IMR-90 (cell line): ENCODE data around the gene FAM124B. TPM values are rescaled to one million over a fixed set of nuclear protein-coding genes. Genes with fewer than 3 reads are reported as not detected.

Experiments used
- ATAC-seq: fragments of 200-7000 bp; cut with Tn5 transposase; 2 replicates; pipeline ENCODE4 v1.9.1; 2020; ENCODE audit warnings: low read depth, mild to moderate bottlenecking, moderate library complexity
- BruUV-seq: library from RNA; stranded (reverse); fragments of 400-500 nt; replicated peaks from 2 replicates; lab custom pipeline; 2021; lab: Mats Ljungman, UMichigan
- CTCF ChIA-PET: fragments of 300-600 bp; formaldehyde crosslinking; extraction: SDS; loops from one replicate; lab custom pipeline; 2021; ENCODE audit warnings: antibody characterized with exemption; lab: Yijun Ruan, JAX
- POLR2A ChIA-PET: fragments of 300-600 bp; sonication (Branson Sonifier 250); formaldehyde crosslinking; loops from one replicate; lab custom pipeline; 2022; ENCODE audit warnings: antibody characterized with exemption; ENCODE audit not compliant: unreplicated experiment; lab: Charles Lee
- DNase-seq: peaks from one replicate; pipeline ENCODE4 v3.0.0; 2013
- H2AFZ ChIP-seq: replicated peaks from 2 replicates; pipeline ENCODE3; 2013; ENCODE audit warnings: low read length, mild to moderate bottlenecking; ENCODE audit not compliant: poor library complexity
- H2AK5ac ChIP-seq: 2 replicates; pipeline ENCODE4 v1.6.1; 2013; ENCODE audit warnings: low read depth, low read length, inconsistent platforms
- H2AK9ac ChIP-seq: replicated peaks from 2 replicates; pipeline ENCODE3; 2013; ENCODE audit warnings: mild to moderate bottlenecking, low read depth, low read length, moderate library complexity; ENCODE audit not compliant: poor library complexity
- H2BK120ac ChIP-seq: 2 replicates; pipeline ENCODE4 v1.6.1; 2013; ENCODE audit warnings: low read depth, low read length, inconsistent platforms
- H2BK15ac ChIP-seq: 3 replicates; pipeline ENCODE4 v1.6.1; 2013; ENCODE audit warnings: low read depth, low read length, inconsistent platforms
- H2BK20ac ChIP-seq: 2 replicates; pipeline ENCODE4 v1.6.1; 2013; ENCODE audit warnings: low read depth, mild to moderate bottlenecking, inconsistent platforms, low read length, moderate library complexity
- H2BK5ac ChIP-seq: 2 replicates; pipeline ENCODE4 v1.6.1; 2013; ENCODE audit warnings: mild to moderate bottlenecking, low read depth, low read length, inconsistent platforms; ENCODE audit not compliant: poor library complexity, severe bottlenecking
- H3K14ac ChIP-seq: replicated peaks from 2 replicates; pipeline ENCODE4 v1.6.1; 2013; ENCODE audit warnings: low read depth, low read length, inconsistent platforms
- H3K18ac ChIP-seq: 2 replicates; pipeline ENCODE4 v1.6.1; 2013; ENCODE audit warnings: low read depth, low read length, control low read depth
- H3K23ac ChIP-seq: 2 replicates; pipeline ENCODE4 v1.6.1; 2013; ENCODE audit warnings: low read depth, low read length, inconsistent platforms
- H3K27ac ChIP-seq: 2 replicates; pipeline ENCODE4 v1.5.1; 2013; ENCODE audit warnings: mild to moderate bottlenecking, control low read depth, low read length; ENCODE audit not compliant: insufficient read depth
- H3K27me3 ChIP-seq: 2 replicates; pipeline ENCODE4 v1.6.1; 2013; ENCODE audit warnings: low read length; ENCODE audit not compliant: control insufficient read depth, insufficient read depth
- H3K36me3 ChIP-seq: 2 replicates; pipeline ENCODE4 v1.6.1; 2013; ENCODE audit warnings: low read length, mixed read lengths; ENCODE audit not compliant: control insufficient read depth, insufficient read depth
- H3K4ac ChIP-seq: 2 replicates; pipeline ENCODE4 v1.6.1; 2013; ENCODE audit warnings: low read depth, low read length, inconsistent platforms
- H3K4me1 ChIP-seq: 2 replicates; pipeline ENCODE4 v1.6.1; 2013; ENCODE audit warnings: low read length, mixed read lengths; ENCODE audit not compliant: control insufficient read depth, insufficient read depth
- H3K4me2 ChIP-seq: 2 replicates; pipeline ENCODE4 v1.6.1; 2013; ENCODE audit warnings: low read depth, mild to moderate bottlenecking, control low read depth, low read length, moderate library complexity
- H3K4me3 ChIP-seq: 2 replicates; pipeline ENCODE4 v1.5.1; 2013; ENCODE audit warnings: low read depth, mild to moderate bottlenecking, control low read depth, low read length, moderate library complexity; ENCODE audit not compliant: insufficient read depth
- H3K56ac ChIP-seq: 2 replicates; pipeline ENCODE4 v1.6.1; 2013; ENCODE audit warnings: low read length, inconsistent platforms; ENCODE audit not compliant: insufficient read depth; ENCODE audit errors: extremely low read depth
- H3K79me1 ChIP-seq, 2 experiments: 2 replicates each; pipeline ENCODE4 v1.6.1; 2013; ENCODE audit warnings: low read length in 2 of 2, inconsistent platforms in 1 of 2, low read depth in 1 of 2
- H3K9ac ChIP-seq: 2 replicates; pipeline ENCODE4 v1.6.1; 2013; ENCODE audit warnings: low read depth, low read length, control low read depth
- H3K9me1 ChIP-seq: 2 replicates; pipeline ENCODE4 v1.6.1; 2013; ENCODE audit warnings: low read length, inconsistent platforms; ENCODE audit not compliant: insufficient read depth
- H3K9me3 ChIP-seq: 2 replicates; pipeline ENCODE4 v1.6.1; 2013; ENCODE audit warnings: low read length; ENCODE audit not compliant: control insufficient read depth, insufficient read depth
- H4K20me1 ChIP-seq: 2 replicates; pipeline ENCODE4 v1.6.1; 2013; ENCODE audit warnings: low read length, inconsistent platforms; ENCODE audit not compliant: insufficient read depth
- H4K5ac ChIP-seq: 2 replicates; pipeline ENCODE4 v1.6.1; 2013; ENCODE audit warnings: mild to moderate bottlenecking, low read depth, low read length, control low read depth
- H4K8ac ChIP-seq, 2 experiments: 2 replicates each; pipeline ENCODE4 v1.6.1; 2013; ENCODE audit warnings: low read depth in 2 of 2, low read length in 2 of 2, control low read depth in 1 of 2, inconsistent platforms in 1 of 2
- H4K91ac ChIP-seq: 2 replicates; pipeline ENCODE4 v1.6.1; 2013; ENCODE audit warnings: low read depth, low read length, inconsistent platforms; ENCODE audit not compliant: insufficient read depth
- BHLHE40 ChIP-seq: fragments of 150-350 bp; IDR thresholded peaks from 2 replicates; pipeline ENCODE4 v1.6.1; 2016; ENCODE audit warnings: mild to moderate bottlenecking, low read depth, low read length
- CEBPB ChIP-seq: IDR thresholded peaks from 2 replicates; pipeline ENCODE4 v1.6.1; 2012; ENCODE audit warnings: low read depth, low read length, improper control_type of control experiment
- FOS ChIP-seq: fragments of 150-350 bp; IDR thresholded peaks from 2 replicates; pipeline ENCODE4 v1.6.1; 2016; ENCODE audit warnings: low read depth, low read length
- MAZ ChIP-seq: IDR thresholded peaks from 2 replicates; pipeline ENCODE4 v1.6.1; 2012; ENCODE audit warnings: low read depth, mild to moderate bottlenecking, low read length, improper control_type of control experiment, moderate library complexity, borderline replicate concordance
- RCOR1 ChIP-seq: IDR thresholded peaks from 2 replicates; pipeline ENCODE4 v1.6.1; 2012; ENCODE audit warnings: mild to moderate bottlenecking, low read length, improper control_type of control experiment; ENCODE audit not compliant: insufficient replicate concordance
- WGBS, 2 experiments: methylation state at CpG; one replicate each; pipeline versions ENCODE4 v1.1.5 to v1.1.7; 2013; ENCODE audit warnings: missing lambda C conversion rate in 2 of 2; ENCODE audit not compliant: insufficient read length in 1 of 2; ENCODE audit errors: extremely low coverage in 2 of 2; 5-methylcytosine and 5-hydroxymethylcytosine counted together
- dilution Hi-C: fragments of 300-500 bp; cut with HindIII; formaldehyde crosslinking; loops from one replicate; pipeline ENCODE4 v1.14.3; 2018; ENCODE audit warnings: low sequenced_read_pairs; ENCODE audit not compliant: unreplicated experiment
- in situ Hi-C: fragments of 300-500 bp; cut with MboI; formaldehyde crosslinking; loops from 3 replicates; pipeline ENCODE4 v1.14.3; 2019; ENCODE audit warnings: low sequenced_read_pairs, inconsistent platforms, mixed read lengths
- intact Hi-C: fragments of 100-400 bp; cut with micrococcal nuclease; formaldehyde crosslinking; loops from 2 replicates; pipeline ENCODE4 v1.10.0; 2022
- polyA plus RNA-seq, 3 experiments: library from polyadenylated mRNA; depleted of rRNA; stranded (reverse); fragments of >200 nt; gene quantifications; 2 replicates each; pipeline ENCODE4 v1.2.3, GENCODE V29; 2012; ENCODE audit warnings: low replicate concordance in 1 of 3
- total RNA-seq: library from RNA; depleted of rRNA; stranded (reverse); fragments of >200 nt; gene quantifications from 2 replicates; pipeline ENCODE4 v1.2.3, GENCODE V29; 2012

The FAM124B gene
- total and polyA plus RNA-seq, 2 of the 4 experiments (the other 2 are of a cell fraction): not detected

- no peak for TF ChIP-seq MAZ
Observed at GRCh38 chr2:224357098-224357901, 44.6 kb downstream of the FAM124B start (continued).

- Histone ChIP-seq H3K56ac (no peak overlapping the region), H3K9ac (no peak overlapping the region), H2AK5ac (no peak overlapping the region), H4K20me1 (no peaks in the 10 kb centered on the region), H3K79me1 (no peaks in the 10 kb centered on the region), H2AK9ac (no peak overlapping the region), H3K27ac (no peak overlapping the region), H3K9me3 (no peaks in the 10 kb centered on the region), H3K4me2 (no peak overlapping the region), H4K8ac (no peak overlapping the region), H4K91ac (no peak overlapping the region), H3K9me1 (no peaks in the 10 kb centered on the region), H3K4ac (no peak overlapping the region), H2BK120ac (no peak overlapping the region), H3K14ac (no peak overlapping the region), H2BK15ac (no peak overlapping the region), H2AFZ (no peak overlapping the region), H3K4me3 (no peak overlapping the region), H2BK20ac (no peak overlapping the region), H2BK5ac (no peak overlapping the region), H3K27me3 (peaks cover 13% of the 10 kb centered on the region), H3K4me1 (no peaks in the 10 kb centered on the region; the same call in 1 of the 2 replicates), H3K36me3 (no peaks in the 10 kb centered on the region), H3K18ac (no peak overlapping the region), H3K23ac (no peak overlapping the region), H4K5ac (no peak overlapping the region)
- 70% methylated on average over 4 of the region's 13 CpGs; no CpG with 5 or more reads in 1 of the 2 experiments for WGBS, 2 experiments
- DNase-seq (no peak), ATAC-seq (no peak)
- intact Hi-C loops: loop anchor here (5.0 kb wide), 3 partner anchors 93 to 648 kb away; partner anchors contain the start of gene CUL3
- CTCF ChIA-PET: interaction anchor here (0.5 to 1.1 kb wide), 3 partner anchors 300 to 435 kb away, joined by 3 read pairs; no protein-coding TSS in a partner anchor
- BruUV-seq: no TSS peak
- in situ Hi-C loops: loop anchor here (5.0 to 25.0 kb wide), 3 partner anchors 293 to 1283 kb away; no protein-coding TSS in a partner anchor
- POLR2A ChIA-PET: no interaction called here
- TF ChIP-seq BHLHE40 (no peak), CEBPB (no peak), FOS (no peak), RCOR1 (no peak)
- dilution Hi-C loops: no loop called here
Observed at GRCh38 chr2:224354632-224355211, 47.2 kb downstream of the FAM124B start.
